Activated CD4-positive, CD25-positive, alpha-beta regulatory T cell treated with anti-CD3 and anti-CD28 coated beads, Interleukin-2, amount 50 U/mL, for 72 hours (primary cell): ENCODE data around the gene FKRP.
A peak's percentile ranks its signal among the peaks of the same experiment; 100 is the strongest.
"Not testable (repeated sequence)": the region's sequence is repeated elsewhere in the genome, so short reads cannot be mapped to it uniquely, and the experiment has no call there.

Source experiments
- DNase-seq: peaks from one replicate; pipeline ENCODE4 v3.0.0; 2021

The FKRP gene

GRCh38 chr19:46759817-46760333, 14.0 kb downstream of the FKRP start:
- DNase-seq, result no peak

DNA sequence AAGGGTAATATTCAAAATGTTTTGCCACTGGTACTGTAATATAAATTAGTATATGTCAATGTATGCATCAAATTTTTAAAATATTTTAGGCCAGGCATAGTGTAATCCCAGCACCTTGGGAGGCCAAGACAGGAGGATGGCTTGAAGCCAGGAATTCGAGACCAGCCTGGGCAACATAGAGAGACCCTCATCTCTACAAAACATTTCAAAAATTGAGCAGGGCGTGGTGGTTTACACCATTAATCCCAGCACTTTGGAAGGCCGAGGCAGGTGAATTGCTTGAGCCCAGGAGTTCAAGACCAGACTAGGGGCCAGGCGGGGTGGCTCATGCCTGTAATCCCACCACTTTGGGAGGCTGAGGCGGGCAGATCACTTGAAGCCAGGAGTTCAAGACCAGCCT, 14.5 kb downstream of the FKRP start:
- no peak for DNase-seq

GRCh38 chr19:46760897-46761296, 15.0 kb downstream of the FKRP start:
- not testable (repeated sequence) for DNase-seq

DNA sequence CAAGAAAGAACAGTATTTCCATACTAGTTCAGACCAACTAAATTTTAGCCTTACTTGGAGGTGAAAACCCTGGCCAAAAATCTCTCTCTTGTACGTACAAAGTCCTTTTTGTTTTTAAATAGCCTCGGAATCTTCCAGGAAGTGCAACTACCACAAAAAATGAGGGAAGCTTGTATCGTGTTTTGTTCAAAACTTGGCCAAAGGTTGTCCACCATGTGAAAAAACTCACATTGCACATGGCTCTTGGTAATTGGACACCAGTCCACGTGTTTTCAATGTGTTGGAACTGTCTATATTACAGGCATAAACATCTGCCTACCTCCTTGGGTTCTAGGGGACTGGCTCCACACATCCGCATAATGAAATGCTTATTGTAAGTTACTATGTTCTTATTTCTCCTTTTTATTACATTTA, 15.6 kb downstream of the FKRP start:
- no peak for DNase-seq

DNA sequence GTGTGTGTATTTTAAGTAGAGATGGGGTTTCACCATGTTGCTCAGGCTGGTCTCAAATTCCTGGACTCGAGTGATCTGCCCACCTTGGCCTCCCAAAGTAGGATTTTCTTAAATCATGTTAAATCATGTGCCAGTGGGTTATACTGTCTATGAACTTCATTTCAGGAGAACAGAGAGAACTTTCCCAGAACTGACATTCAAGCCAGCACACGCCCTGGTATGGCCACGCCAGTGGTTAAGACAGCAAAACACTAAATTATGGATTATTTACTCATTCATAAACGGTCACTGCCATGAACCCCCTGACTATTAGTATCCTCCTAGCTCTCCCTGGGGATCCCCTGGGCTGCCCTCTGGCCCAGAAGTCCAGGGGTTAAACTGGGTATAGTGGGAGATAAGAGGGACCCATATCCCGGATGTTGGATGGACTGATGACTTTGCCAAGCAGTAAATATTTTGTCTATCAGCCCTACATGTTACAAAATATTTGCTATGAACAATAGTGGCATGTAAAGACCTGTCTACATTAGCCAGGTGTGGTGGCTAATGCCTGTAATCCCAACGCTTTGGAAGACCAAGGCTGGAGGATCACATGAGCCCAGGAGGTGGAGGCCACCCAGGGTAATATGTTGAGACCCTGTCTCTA, 16.5 kb downstream of the FKRP start:
- no peak for DNase-seq

GRCh38 chr19:46764817-46765291, 19.0 kb downstream of the FKRP start:
- DNase-seq, result no peak

GRCh38 chr19:46766569-46767317, 20.9 kb downstream of the FKRP start:
- peak; percentile 70 for DNase-seq

DNA sequence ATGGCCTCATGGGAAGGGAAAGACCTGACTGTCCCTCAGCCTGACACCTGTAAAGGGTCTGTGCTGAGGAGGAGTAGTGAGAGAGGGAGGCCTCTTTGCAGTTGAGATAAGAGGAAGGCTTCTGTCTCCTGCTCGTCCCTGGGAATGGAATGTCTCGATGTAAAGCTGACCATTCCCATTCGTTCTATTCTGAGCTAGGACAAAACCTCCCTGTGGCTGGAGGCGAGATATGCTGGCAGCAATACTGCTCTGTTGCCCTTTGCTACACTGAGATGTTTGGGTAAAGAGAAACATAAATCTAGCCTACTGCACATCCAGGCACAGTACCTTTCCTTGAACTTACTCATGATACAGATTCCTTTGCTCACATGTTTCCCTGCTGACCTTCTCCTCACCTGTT, 22.9 kb downstream of the FKRP start:
- not testable (repeated sequence) for DNase-seq

GRCh38 chr19:46772170-46773017, 26.5 kb downstream of the FKRP start:
- no peak for DNase-seq

DNA sequence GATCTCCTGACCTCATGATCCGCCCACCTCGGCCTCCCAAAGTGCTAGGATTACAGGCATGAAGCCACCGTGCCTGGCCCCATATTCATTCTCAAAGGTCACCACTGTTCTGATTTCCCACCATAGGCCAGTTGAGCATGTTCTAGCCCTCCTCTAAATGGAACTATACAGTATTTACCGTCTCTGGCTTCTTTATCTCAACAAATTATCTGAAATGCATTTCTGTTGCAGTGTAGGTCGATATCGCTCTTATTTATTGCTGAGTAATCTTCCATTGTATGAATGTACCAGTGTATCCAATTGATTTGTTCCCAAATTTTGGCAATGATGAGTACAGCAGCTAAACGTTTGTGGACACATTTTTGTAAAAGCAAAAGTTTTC, 27.2 kb downstream of the FKRP start:
- DNase-seq, result no peak

DNA sequence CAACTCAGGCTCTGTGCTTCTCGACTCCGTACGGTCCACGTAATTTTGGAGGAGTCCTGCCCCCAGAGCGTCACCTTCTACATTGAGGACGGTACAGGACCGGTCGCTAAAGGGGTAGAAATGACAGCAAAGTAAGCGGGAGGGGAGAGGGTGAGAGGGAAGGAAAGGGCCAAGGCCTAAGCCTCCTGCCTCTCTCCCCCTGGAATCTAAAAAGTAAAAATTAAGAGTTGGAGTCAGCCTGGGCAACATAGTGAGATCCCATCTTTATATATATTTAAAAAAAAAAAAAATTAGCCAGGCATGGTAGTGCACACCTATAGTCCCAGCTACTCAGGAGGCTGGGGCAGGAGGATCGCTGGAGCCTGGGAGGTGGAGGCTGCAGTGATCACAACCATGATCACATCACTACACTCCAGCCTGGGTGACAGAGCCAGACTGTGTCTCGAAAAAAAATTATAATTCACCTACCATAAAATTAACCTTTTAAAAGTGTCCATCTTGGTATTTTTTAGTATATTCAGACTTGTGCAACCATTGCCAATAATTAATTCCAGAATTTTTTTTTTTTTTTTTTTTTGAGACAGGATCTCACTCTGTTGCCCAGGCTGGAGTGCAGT, 29.9 kb downstream of the FKRP start:
- no peak for DNase-seq

GRCh38 chr19:46776927-46777911, 31.4 kb downstream of the FKRP start:
- DNase-seq, result no peak

DNA sequence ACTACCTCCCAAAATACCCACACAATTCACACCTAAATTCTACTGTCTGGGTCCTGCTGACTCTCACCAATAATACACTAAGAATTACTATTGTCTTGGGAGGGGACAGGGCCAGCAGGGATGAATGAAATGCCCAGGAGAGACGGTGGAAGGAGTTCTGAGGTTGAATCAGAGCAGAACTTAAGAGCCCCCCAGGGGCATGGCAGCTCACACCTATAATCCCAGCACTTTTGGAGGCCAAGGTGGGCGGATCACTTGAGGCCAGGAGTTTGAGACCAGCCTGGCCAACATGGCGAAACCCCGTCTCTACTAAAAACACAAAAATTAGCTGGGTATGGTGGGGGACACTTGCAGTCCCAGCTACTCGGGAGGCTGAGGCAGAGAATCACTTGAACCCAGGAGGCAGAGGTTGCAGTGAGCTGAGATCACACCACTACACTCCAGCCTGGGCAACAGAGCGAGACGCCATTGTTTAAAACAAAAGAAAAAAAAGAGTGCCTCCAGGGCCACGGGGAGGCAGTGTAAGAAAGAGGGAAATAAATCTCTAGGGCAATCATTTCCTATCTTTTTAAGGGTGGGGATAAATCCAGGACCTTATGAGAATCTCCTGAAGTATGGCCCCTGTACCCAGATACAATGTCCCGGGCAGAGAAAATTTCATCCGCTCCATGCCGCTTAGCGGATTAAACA, 32.2 kb downstream of the FKRP start:
- not testable (repeated sequence) for DNase-seq

- DNase-seq, result no peak
Measured at GRCh38 chr19:46782355-46783019, 36.6 kb downstream of the FKRP start.

DNA sequence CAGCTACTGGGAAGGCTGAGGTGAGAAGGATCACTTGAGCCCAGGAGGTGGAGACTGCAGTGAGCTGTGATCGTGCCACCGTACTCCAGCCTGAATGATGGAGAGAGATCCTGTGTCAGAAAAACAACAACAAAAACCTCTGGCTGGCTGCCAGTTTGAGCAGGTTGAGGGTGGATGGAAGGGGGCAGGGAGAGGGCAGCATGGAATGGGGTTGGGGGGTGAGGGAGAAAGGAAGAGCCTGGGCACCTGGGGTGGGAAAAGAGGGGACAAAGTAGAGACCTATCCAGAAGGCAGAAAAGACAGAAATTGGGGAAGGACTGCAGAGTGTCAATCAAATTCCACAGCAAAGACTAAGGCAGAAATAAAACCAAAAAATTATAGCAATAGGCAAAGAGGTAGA, 37.8 kb downstream of the FKRP start:
- DNase-seq, result no peak

GRCh38 chr19:46784262-46785053, 38.6 kb downstream of the FKRP start:
- peak; percentile 56 for DNase-seq

- no peak for DNase-seq
Measured at GRCh38 chr19:46785054-46785979, 39.5 kb downstream of the FKRP start.

DNA sequence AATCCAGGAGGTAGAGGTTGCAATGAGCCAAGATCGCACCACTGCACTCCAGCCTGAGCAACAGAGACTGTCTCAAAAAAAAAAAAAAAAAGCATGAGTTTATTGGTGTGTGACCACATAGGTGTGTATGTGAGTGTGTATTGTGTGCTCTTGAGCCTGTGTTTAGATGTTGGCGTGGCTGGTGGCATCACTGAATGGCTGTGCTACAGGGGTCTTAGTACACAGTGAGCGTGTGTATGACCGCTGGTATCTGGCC, 40.1 kb downstream of the FKRP start:
- DNase-seq, result no peak
